Endothelial cell of umbilical vein (primary cell): ENCODE measurements around the gene PSMD10. TPM values are rescaled to one million over a fixed set of nuclear protein-coding genes. Genes with fewer than 3 reads are reported as not detected.

Source experiments
- BruUV-seq: library from RNA; stranded (reverse); fragments of 400-500 nt; replicated peaks from 2 replicates; lab custom pipeline; 2021; lab: Mats Ljungman, UMichigan
- CTCF ChIA-PET: fragments of 300-600, 350-600 bp; sonication (Branson Sonifier 250); formaldehyde crosslinking; loops from one replicate; lab custom pipeline; 2021; ENCODE audit warnings: antibody characterized with exemption, inconsistent platforms; lab: Charles Lee
- POLR2A ChIA-PET: fragments of 300-600, 350-600 bp; sonication (Branson Sonifier 250); formaldehyde crosslinking; loops from one replicate; lab custom pipeline; 2021; ENCODE audit warnings: antibody characterized with exemption, inconsistent platforms; lab: Charles Lee
- DNase-seq: peaks from one replicate; pipeline ENCODE4 v3.0.0-alpha.2; 2011; ENCODE audit warnings: low read depth, low spot score
- FAIRE-seq: peaks from 2 replicates; lab custom pipeline; 2011; peaks lifted over from hg19 to GRCh38; lab: Jason Lieb, UNC
- H2AFZ ChIP-seq: 2 replicates; pipeline ENCODE4 v1.6.0; 2012; ENCODE audit warnings: low read depth, low read length, control low read depth, inconsistent platforms
- H3K27ac ChIP-seq: 2 replicates; pipeline ENCODE4 v1.5.1; 2011; ENCODE audit warnings: low read depth, mild to moderate bottlenecking, control low read depth, low read length, moderate library complexity; ENCODE audit not compliant: insufficient read depth
- H3K27me3 ChIP-seq, 2 experiments: 2 replicates each; pipeline versions ENCODE4 v1.6.0 to v1.6.1; 2011; ENCODE audit warnings: low read length in 2 of 2, mixed read lengths in 1 of 2; ENCODE audit not compliant: control insufficient read depth in 2 of 2, insufficient read depth in 2 of 2
- H3K36me3 ChIP-seq, 2 experiments: 2 replicates in 1 of 2; 3 replicates in 1 of 2; pipeline ENCODE4 v1.5.1; 2011; ENCODE audit warnings: low read length in 2 of 2, mild to moderate bottlenecking in 1 of 2, moderate library complexity in 1 of 2; ENCODE audit not compliant: control insufficient read depth in 2 of 2, insufficient read depth in 2 of 2; ENCODE audit errors: extremely low read depth in 1 of 2
- H3K4me1 ChIP-seq: 3 replicates; pipeline ENCODE4 v1.5.1; 2011; ENCODE audit warnings: mild to moderate bottlenecking, low read length; ENCODE audit not compliant: control insufficient read depth, insufficient read depth; ENCODE audit errors: extremely low read depth
- H3K4me2 ChIP-seq: 2 replicates; pipeline ENCODE4 v1.6.1; 2011; ENCODE audit warnings: low read length, control low read depth, mixed read lengths; ENCODE audit not compliant: insufficient read depth
- H3K4me3 ChIP-seq, 3 experiments: fragments of 200-600 bp in 1 of 3; sonication (generic), shearing (Covaris generic) in 1 of 3; replicated peaks in 1 of 3; 2 replicates each; pipeline ENCODE4 v1.5.1; 2011 to 2016; ENCODE audit warnings: control low read depth in 3 of 3, low read length in 3 of 3, mild to moderate bottlenecking in 2 of 3, inconsistent platforms in 1 of 3, low read depth in 1 of 3, moderate library complexity in 1 of 3; ENCODE audit not compliant: insufficient read depth in 1 of 3
- H3K79me2 ChIP-seq: 2 replicates; pipeline ENCODE4 v1.6.0; 2012; ENCODE audit warnings: low read length, inconsistent platforms; ENCODE audit not compliant: control insufficient read depth, insufficient read depth
- H3K9ac ChIP-seq: replicated peaks from 2 replicates; pipeline ENCODE3; 2011; ENCODE audit warnings: low read length, control low read depth; ENCODE audit not compliant: insufficient read depth; ENCODE audit errors: extremely low read depth
- H3K9me1 ChIP-seq: replicated peaks from 3 replicates; pipeline ENCODE4 v1.6.0; 2011; ENCODE audit warnings: mild to moderate bottlenecking, low read length; ENCODE audit not compliant: control insufficient read depth, insufficient read depth; ENCODE audit errors: extremely low read depth
- H3K9me3 ChIP-seq: replicated peaks from 2 replicates; pipeline ENCODE4 v1.5.1; 2012; ENCODE audit warnings: low read length, inconsistent platforms; ENCODE audit not compliant: control insufficient read depth, insufficient read depth
- H4K20me1 ChIP-seq: replicated peaks from 2 replicates; pipeline ENCODE3; 2011; ENCODE audit warnings: mild to moderate bottlenecking, low read length; ENCODE audit not compliant: control insufficient read depth, insufficient read depth; ENCODE audit errors: extremely low read depth
- EZH2 ChIP-seq: IDR thresholded peaks from 2 replicates; pipeline ENCODE4 v1.6.1; 2012; ENCODE audit warnings: borderline replicate concordance, low read depth, mild to moderate bottlenecking, moderate library complexity, low read length, inconsistent platforms; ENCODE audit not compliant: severe bottlenecking
- FOS ChIP-seq: IDR thresholded peaks from 2 replicates; pipeline ENCODE4 v1.6.1; 2011; ENCODE audit warnings: mild to moderate bottlenecking, low read length, moderate library complexity, borderline replicate concordance; ENCODE audit not compliant: insufficient read depth
- GATA2 ChIP-seq: IDR thresholded peaks from 2 replicates; pipeline ENCODE4 v1.7.0; 2011; ENCODE audit warnings: low read depth, mild to moderate bottlenecking, moderate library complexity, mixed read lengths, low read length; ENCODE audit not compliant: insufficient read length, insufficient read depth
- JUN ChIP-seq: IDR thresholded peaks from 2 replicates; pipeline ENCODE4 v1.6.1; 2011; ENCODE audit warnings: borderline replicate concordance, low read depth; ENCODE audit not compliant: insufficient read length, insufficient read depth
- MYC ChIP-seq: IDR thresholded peaks from one replicate; pipeline ENCODE4 v1.6.1; 2011; ENCODE audit warnings: mild to moderate bottlenecking, low read depth, low read length
- POLR2A ChIP-seq: IDR thresholded peaks from 2 replicates; pipeline ENCODE4 v1.6.1; 2012; ENCODE audit warnings: low read depth, mild to moderate bottlenecking, control low read depth, low read length
- POLR2AphosphoS5 ChIP-seq: IDR thresholded peaks from 2 replicates; pipeline ENCODE4 v1.6.1; 2012; ENCODE audit warnings: low read depth, mild to moderate bottlenecking, control low read depth, low read length, moderate library complexity; ENCODE audit not compliant: insufficient read depth
- dilution Hi-C: fragments of 300-500 bp; cut with MboI; formaldehyde crosslinking; loops from one replicate; pipeline ENCODE4 v1.15.0; 2019; ENCODE audit warnings: low sequenced_read_pairs; ENCODE audit not compliant: extremely low pct_ligation_motif_present
- intact Hi-C: fragments of 100-400 bp; cut with micrococcal nuclease; formaldehyde crosslinking; loops from one replicate; pipeline ENCODE4 v1.10.0; 2022
- polyA plus RNA-seq, 4 experiments: library from polyadenylated mRNA; depleted of rRNA in 3 of 4; stranded (reverse) in 3 of 4; unstranded in 1 of 4; fragments of >200 nt; gene quantifications; 2 replicates each; pipeline versions ENCODE4 v1.2.1 to v1.2.3, GENCODE V29; 2011 to 2012; ENCODE audit warnings: missing spikeins in 1 of 4
- total RNA-seq: library from RNA; stranded (reverse); gene quantifications from 2 replicates; pipeline ENCODE4 v1.2.3, GENCODE V29; 2021
- TF ChIP-seq, protein P1 (sequence below): IDR thresholded peaks from 2 replicates; pipeline ENCODE4 v1.6.1; 2011; ENCODE audit not compliant: insufficient read depth, insufficient read length
- TF ChIP-seq, protein P2 (sequence below), 2 donors: IDR thresholded peaks; 1 replicate in 1 of 2; 2 replicates in 1 of 2; pipeline ENCODE4 v1.5.1; 2011; ENCODE audit warnings: low read length in 2 of 2, mild to moderate bottlenecking in 2 of 2, moderate library complexity in 2 of 2, control low read depth in 1 of 2, inconsistent platforms in 1 of 2, low read depth in 1 of 2; ENCODE audit not compliant: insufficient read depth in 1 of 2; ENCODE audit errors: extremely low read depth in 1 of 2

PSMD10 gene
- total and polyA plus RNA-seq, 2 donors (not counting 3 experiments of a cell fraction or from before 2014, with no cell fraction given), result 82.7 to 93.8 TPM

DNA sequence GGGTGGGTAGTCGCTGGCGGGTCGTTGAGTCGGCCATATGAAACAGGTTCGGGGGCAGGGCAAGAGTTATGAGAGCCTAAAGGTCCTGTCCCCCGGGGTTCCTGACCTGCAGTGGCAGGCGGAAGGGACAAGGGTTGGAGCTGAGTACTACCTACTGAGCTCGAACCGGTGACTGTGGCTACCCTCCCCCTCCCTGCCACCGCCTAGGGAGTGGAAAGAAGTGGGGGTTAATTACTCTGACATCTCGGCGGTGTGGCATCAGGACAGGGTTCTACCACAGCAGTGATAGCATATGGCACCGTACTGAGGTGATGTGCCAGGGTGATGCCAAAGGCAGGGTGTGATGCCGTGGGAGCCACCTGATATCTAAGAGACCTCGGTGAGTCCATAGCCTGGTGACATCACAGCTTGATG, 543 bp upstream of the PSMD10 start:
- ChIA-PET CTCF (interaction anchor here (1.0 to 5.7 kb wide), 4 partner anchors 28 to 47 kb away, joined by 3 to 38 read pairs (median 6); no protein-coding TSS in a partner anchor), POLR2A (interaction anchor here (1.8 kb wide), 1 partner anchor 40 kb away, joined by 17 read pairs; no protein-coding TSS in a partner anchor)
- no peaks in the 10 kb centered on the region for H3K36me3 ChIP-seq
- no peak for FAIRE-seq
- DNase-seq, result no peak
- H3K27me3 ChIP-seq, result no peaks in the 10 kb centered on the region
- H3K79me2 ChIP-seq, result peaks cover 69% of the 10 kb centered on the region
- H3K4me3 ChIP-seq, result peak overlapping the region; percentile 65 to 82 (median 68)
- no peak for TF ChIP-seq EZH2
- TF ChIP-seq MYC, result no peak
- TF ChIP-seq POLR2A, result no peak
- no peak for TF ChIP-seq JUN
- TF ChIP-seq, protein P1, sequence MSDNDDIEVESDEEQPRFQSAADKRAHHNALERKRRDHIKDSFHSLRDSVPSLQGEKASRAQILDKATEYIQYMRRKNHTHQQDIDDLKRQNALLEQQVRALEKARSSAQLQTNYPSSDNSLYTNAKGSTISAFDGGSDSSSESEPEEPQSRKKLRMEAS, result no peak
- TF ChIP-seq, protein P2, sequence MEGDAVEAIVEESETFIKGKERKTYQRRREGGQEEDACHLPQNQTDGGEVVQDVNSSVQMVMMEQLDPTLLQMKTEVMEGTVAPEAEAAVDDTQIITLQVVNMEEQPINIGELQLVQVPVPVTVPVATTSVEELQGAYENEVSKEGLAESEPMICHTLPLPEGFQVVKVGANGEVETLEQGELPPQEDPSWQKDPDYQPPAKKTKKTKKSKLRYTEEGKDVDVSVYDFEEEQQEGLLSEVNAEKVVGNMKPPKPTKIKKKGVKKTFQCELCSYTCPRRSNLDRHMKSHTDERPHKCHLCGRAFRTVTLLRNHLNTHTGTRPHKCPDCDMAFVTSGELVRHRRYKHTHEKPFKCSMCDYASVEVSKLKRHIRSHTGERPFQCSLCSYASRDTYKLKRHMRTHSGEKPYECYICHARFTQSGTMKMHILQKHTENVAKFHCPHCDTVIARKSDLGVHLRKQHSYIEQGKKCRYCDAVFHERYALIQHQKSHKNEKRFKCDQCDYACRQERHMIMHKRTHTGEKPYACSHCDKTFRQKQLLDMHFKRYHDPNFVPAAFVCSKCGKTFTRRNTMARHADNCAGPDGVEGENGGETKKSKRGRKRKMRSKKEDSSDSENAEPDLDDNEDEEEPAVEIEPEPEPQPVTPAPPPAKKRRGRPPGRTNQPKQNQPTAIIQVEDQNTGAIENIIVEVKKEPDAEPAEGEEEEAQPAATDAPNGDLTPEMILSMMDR (IDR thresholded peaks at IDR 0.05; ENCODE audit: extremely low read depth in 1 of 2, insufficient read depth in 1 of 2, low read depth in 1 of 2, low read length in 2 of 2), result no peak
- TF ChIP-seq FOS, result no peak
- TF ChIP-seq GATA2, result no peak
- no peak for TF ChIP-seq POLR2AphosphoS5
- dilution Hi-C loops (no loop called here), intact Hi-C loops (loop anchor here (1.0 kb wide), 3 partner anchors 39 to 70 kb away; no protein-coding TSS in a partner anchor)
- BruUV-seq, result TSS peak; percentile 44
- H4K20me1 ChIP-seq, result no peaks in the 10 kb centered on the region
- H2AFZ ChIP-seq, result peak overlapping the region; percentile 55
- H3K4me1 ChIP-seq, result peaks cover 18% of the 10 kb centered on the region
- H3K9ac ChIP-seq, result peak overlapping the region; percentile 100
- peak overlapping the region; percentile 78 for H3K4me2 ChIP-seq
- H3K27ac ChIP-seq, result peak overlapping the region; percentile 98
- no peaks in the 10 kb centered on the region for H3K9me1 ChIP-seq
- no peaks in the 10 kb centered on the region for H3K9me3 ChIP-seq
